WTC11 (cell line): ENCODE results near the gene SPPL2B. TPM values are rescaled to one million over a fixed set of nuclear protein-coding genes. Genes with fewer than 3 reads are reported as not detected.

Experiments used
- ATAC-seq: fragments of 200-7000 bp; cut with Tn5 transposase; 2 replicates; pipeline ENCODE4 v1.10.0; 2021; ENCODE audit warnings: mild to moderate bottlenecking, moderate library complexity
- CTCF ChIA-PET: fragments of 300-600 bp; sonication (Branson Sonifier 250); formaldehyde crosslinking; loops from one replicate; lab custom pipeline; 2021; ENCODE audit warnings: antibody characterized with exemption; lab: Charles Lee
- POLR2A ChIA-PET: fragments of 350-600 bp; sonication (Branson Sonifier 250); formaldehyde crosslinking; loops from one replicate; lab custom pipeline; 2021; ENCODE audit warnings: antibody characterized with exemption; lab: Charles Lee
- DNase-seq: peaks from one replicate; pipeline ENCODE4 v3.0.0; 2021; ENCODE audit warnings: low spot score
- H3K27ac Mint-ChIP-seq: 2 replicates; pipeline ENCODE4 v1.8.0; 2021; ENCODE audit warnings: mixed read lengths
- H3K27me3 Mint-ChIP-seq: 2 replicates; pipeline ENCODE4 v1.8.0; 2021; ENCODE audit warnings: low read depth, mild to moderate bottlenecking, moderate library complexity, mixed read lengths
- H3K36me3 Mint-ChIP-seq: 2 replicates; pipeline ENCODE4 v1.8.0; 2021; ENCODE audit warnings: mixed read lengths
- H3K4me1 Mint-ChIP-seq: 2 replicates; pipeline ENCODE4 v1.8.0; 2022; ENCODE audit warnings: mixed read lengths
- H3K4me3 Mint-ChIP-seq: 2 replicates; pipeline ENCODE4 v1.8.0; 2021; ENCODE audit warnings: mild to moderate bottlenecking, moderate library complexity, mixed read lengths
- H3K9me3 Mint-ChIP-seq: 2 replicates; pipeline ENCODE4 v1.8.0; 2021; ENCODE audit warnings: mixed read lengths
- ATF1 ChIP-seq: sonication (generic); formaldehyde crosslinking; IDR thresholded peaks from 2 replicates; pipeline ENCODE4 v1.8.1; 2023; ENCODE audit warnings: mild to moderate bottlenecking, moderate library complexity, missing genetic modification reagents
- CREB1 ChIP-seq: sonication (generic); formaldehyde crosslinking; IDR thresholded peaks from 2 replicates; pipeline ENCODE4 v1.8.0; 2023; ENCODE audit warnings: mild to moderate bottlenecking, missing genetic modification reagents
- E2F5 ChIP-seq: sonication (generic); formaldehyde crosslinking; IDR thresholded peaks from 2 replicates; pipeline ENCODE4 v1.8.1; 2022; ENCODE audit warnings: mild to moderate bottlenecking, moderate library complexity, missing genetic modification reagents
- GABPB1 ChIP-seq: sonication (generic); formaldehyde crosslinking; IDR thresholded peaks from 2 replicates; pipeline ENCODE4 v1.8.1; 2023; ENCODE audit warnings: mild to moderate bottlenecking, missing genetic modification reagents
- GRHL2 ChIP-seq: fragments of 250-450 bp; sonication (Bioruptor Pico); IDR thresholded peaks from 2 replicates; pipeline ENCODE4 v1.8.0; 2022; ENCODE audit warnings: mild to moderate bottlenecking, moderate library complexity; ENCODE audit not compliant: insufficient replicate concordance, severe bottlenecking
- IRF2 ChIP-seq: sonication (generic); formaldehyde crosslinking; IDR thresholded peaks from 2 replicates; pipeline ENCODE4 v1.8.0; 2022; ENCODE audit warnings: low read depth, missing genetic modification reagents, borderline replicate concordance
- JUN ChIP-seq: sonication (generic); formaldehyde crosslinking; IDR thresholded peaks from 2 replicates; pipeline ENCODE4 v1.8.0; 2023; ENCODE audit warnings: mild to moderate bottlenecking, missing genetic modification reagents
- NFE2L1 ChIP-seq: sonication (generic); formaldehyde crosslinking; IDR thresholded peaks from 2 replicates; pipeline ENCODE4 v1.8.1; 2023; ENCODE audit warnings: missing genetic modification reagents
- OVOL2 ChIP-seq: fragments of 250-450 bp; sonication (Bioruptor Pico); IDR thresholded peaks from 2 replicates; pipeline ENCODE4 v1.9.0; 2021; ENCODE audit warnings: mild to moderate bottlenecking, borderline replicate concordance
- RORB ChIP-seq: fragments of 250-450 bp; sonication (Bioruptor Pico); IDR thresholded peaks from 2 replicates; pipeline ENCODE4 v1.9.0; 2021; ENCODE audit warnings: mild to moderate bottlenecking
- SMAD3 ChIP-seq: sonication (generic); formaldehyde crosslinking; IDR thresholded peaks from 2 replicates; pipeline ENCODE4 v1.8.0; 2022; ENCODE audit warnings: missing genetic modification reagents, mild to moderate bottlenecking, borderline replicate concordance
- SOX15 ChIP-seq: fragments of 250-450 bp; sonication (Bioruptor Pico); IDR thresholded peaks from 2 replicates; pipeline ENCODE4 v1.9.0; 2021; ENCODE audit warnings: mild to moderate bottlenecking
- SP1 ChIP-seq: sonication (generic); formaldehyde crosslinking; conservative IDR thresholded peaks from 2 replicates; pipeline ENCODE4 v1.8.1; 2022; ENCODE audit warnings: missing genetic modification reagents
- TEAD1 ChIP-seq: sonication (generic); formaldehyde crosslinking; IDR thresholded peaks from 2 replicates; pipeline ENCODE4 v1.8.0; 2022; ENCODE audit warnings: mild to moderate bottlenecking, missing genetic modification reagents
- ZBTB21 ChIP-seq: sonication (generic); formaldehyde crosslinking; IDR thresholded peaks from 2 replicates; pipeline ENCODE4 v1.8.1; 2023; ENCODE audit warnings: mild to moderate bottlenecking, missing genetic modification reagents, borderline replicate concordance
- ZNF121 ChIP-seq: sonication (generic); formaldehyde crosslinking; IDR thresholded peaks from 2 replicates; pipeline ENCODE4 v1.8.0; 2023; ENCODE audit warnings: missing genetic modification reagents
- ZNF219 ChIP-seq: sonication (generic); formaldehyde crosslinking; IDR thresholded peaks from 2 replicates; pipeline ENCODE4 v1.8.0; 2023; ENCODE audit warnings: missing genetic modification reagents, mild to moderate bottlenecking, borderline replicate concordance
- ZNF281 ChIP-seq: sonication (generic); formaldehyde crosslinking; IDR thresholded peaks from 2 replicates; pipeline ENCODE4 v1.8.0; 2023; ENCODE audit warnings: mild to moderate bottlenecking, missing genetic modification reagents
- ZNF425 ChIP-seq: fragments of 250-450 bp; sonication (Bioruptor Pico); conservative IDR thresholded peaks from 2 replicates; pipeline ENCODE4 v1.9.0; 2021; ENCODE audit warnings: mild to moderate bottlenecking
- total RNA-seq: library from RNA; stranded (reverse); gene quantifications from 3 replicates; pipeline ENCODE4 v1.2.3, GENCODE V29; 2021

SPPL2B gene
- total RNA-seq, 1 experiment from 2014 or later, result 117 TPM

GRCh38 chr19:2353887-2354592 lies 25.6 kb downstream of the SPPL2B start (continued):
- TF ChIP-seq SOX15, result no peak
- no peak for TF ChIP-seq CREB1 (CRISPR knock-in tag)
- TF ChIP-seq ZNF219, result no peak
- TF ChIP-seq JUN (CRISPR knock-in tag), result no peak

- ChIA-PET POLR2A (no interaction called here), CTCF (interaction anchor here (0.7 to 2.0 kb wide), 4 partner anchors 14 to 199 kb away, joined by 3 to 7 read pairs (median 5); no protein-coding TSS in a partner anchor)
- H3K36me3 Mint-ChIP-seq, result no peaks in the 10 kb centered on the region
- no peak overlapping the region for H3K4me3 Mint-ChIP-seq
- TF ChIP-seq RORB (CRISPR knock-in tag) (no peak), ZBTB21 (no peak), IRF2 (CRISPR knock-in tag) (no peak), ZNF425 (CRISPR knock-in tag) (no peak), JUN (CRISPR knock-in tag) (no peak), OVOL2 (CRISPR knock-in tag) (no peak)
- H3K4me1 Mint-ChIP-seq, result no peaks in the 10 kb centered on the region
- peaks cover 6% of the 10 kb centered on the region for H3K27me3 Mint-ChIP-seq
- DNase-seq (no peak), ATAC-seq (no peak)
- no peaks in the 10 kb centered on the region for H3K9me3 Mint-ChIP-seq
- H3K27ac Mint-ChIP-seq, result no peak overlapping the region
Observed at GRCh38 chr19:2354670-2355069, 26.2 kb downstream of the SPPL2B start.

- peak; percentile 92 for TF ChIP-seq ZNF121 (CRISPR knock-in tag)
- TF ChIP-seq GABPB1 (CRISPR knock-in tag), result no peak
- H3K27me3 Mint-ChIP-seq, result peaks cover 8% of the 10 kb centered on the region
- H3K4me3 Mint-ChIP-seq, result no peak overlapping the region
- no peaks in the 10 kb centered on the region for H3K36me3 Mint-ChIP-seq
- no peaks in the 10 kb centered on the region for H3K9me3 Mint-ChIP-seq
- ChIA-PET POLR2A (no interaction called here), CTCF (interaction anchor here (1.0 to 2.0 kb wide), 4 partner anchors 13 to 37 kb away, joined by 3 to 7 read pairs (median 5); no protein-coding TSS in a partner anchor)
- no peak for ATAC-seq
- peaks cover 1% of the 10 kb centered on the region for H3K4me1 Mint-ChIP-seq
- no peak for DNase-seq
- H3K27ac Mint-ChIP-seq, result no peak overlapping the region
Observed at GRCh38 chr19:2355168-2356035, 26.9 kb downstream of the SPPL2B start.

GRCh38 chr19:2356036-2356646 lies 27.7 kb downstream of the SPPL2B start:
- peaks cover 11% of the 10 kb centered on the region for H3K27me3 Mint-ChIP-seq
- ChIA-PET POLR2A (interaction anchor here (0.5 kb wide), 1 partner anchor 91 kb away, joined by 3 read pairs; no protein-coding TSS in a partner anchor), CTCF (interaction anchor here (1.0 to 2.0 kb wide), 3 partner anchors 23 to 36 kb away, joined by 3 to 7 read pairs (median 4); no protein-coding TSS in a partner anchor)
- H3K4me3 Mint-ChIP-seq, result no peak overlapping the region
- no peak for DNase-seq
- no peaks in the 10 kb centered on the region for H3K9me3 Mint-ChIP-seq
- H3K4me1 Mint-ChIP-seq, result peaks cover 5% of the 10 kb centered on the region
- H3K27ac Mint-ChIP-seq, result no peak overlapping the region
- ATAC-seq, result no peak; the same call in 1 of the 2 replicates
- TF ChIP-seq E2F5 (CRISPR knock-in tag) (no peak), TEAD1 (CRISPR knock-in tag) (no peak), NFE2L1 (no peak), ZNF121 (CRISPR knock-in tag) (no peak), ZNF281 (CRISPR knock-in tag) (no peak), SP1 (CRISPR knock-in tag) (no peak), ATF1 (CRISPR knock-in tag) (no peak), GRHL2 (CRISPR knock-in tag) (no peak), SMAD3 (CRISPR knock-in tag) (no peak)
- no peaks in the 10 kb centered on the region for H3K36me3 Mint-ChIP-seq
